GM23248 (cell line): ENCODE measurements around the gene ZC3H12C. TPM values are rescaled to one million over a fixed set of nuclear protein-coding genes. Genes with fewer than 3 reads are reported as not detected.

Source experiments
- DNase-seq: peaks from one replicate; pipeline ENCODE4 v3.0.0-alpha.2; 2015
- H2AFZ ChIP-seq: fragments of 200-600 bp; sonication (generic); 2 replicates; pipeline ENCODE4 v1.6.1; 2016; ENCODE audit warnings: antibody characterized with exemption
- H3F3A ChIP-seq: fragments of 200-600 bp; sonication (generic); 2 replicates; pipeline ENCODE4 v1.6.1; 2016; ENCODE audit warnings: mild to moderate bottlenecking, antibody characterized with exemption, mixed run types; ENCODE audit not compliant: insufficient read depth
- H3K27ac ChIP-seq: fragments of 200-600 bp; sonication (generic); 2 replicates; pipeline ENCODE4 v1.5.1; 2016; ENCODE audit warnings: mild to moderate bottlenecking
- H3K27me3 ChIP-seq: fragments of 200-600 bp; sonication (generic); replicated peaks from 2 replicates; pipeline ENCODE4 v1.6.1; 2016; ENCODE audit warnings: mild to moderate bottlenecking; ENCODE audit not compliant: insufficient read depth
- H3K36me3 ChIP-seq: fragments of 200-600 bp; sonication (generic); 2 replicates; pipeline ENCODE4 v1.6.1; 2016; ENCODE audit warnings: low read depth, mild to moderate bottlenecking
- H3K4me1 ChIP-seq: fragments of 200-600 bp; sonication (generic); 2 replicates; pipeline ENCODE4 v1.6.1; 2016; ENCODE audit warnings: mild to moderate bottlenecking; ENCODE audit not compliant: insufficient read depth
- H3K4me2 ChIP-seq: fragments of 200-600 bp; sonication (generic); one replicate; pipeline ENCODE4 v1.6.1; 2016; ENCODE audit warnings: mild to moderate bottlenecking; ENCODE audit not compliant: unreplicated experiment
- H3K4me3 ChIP-seq: fragments of 200-600 bp; sonication (generic); 2 replicates; pipeline ENCODE4 v1.5.1; 2016; ENCODE audit warnings: mild to moderate bottlenecking
- H3K79me2 ChIP-seq: fragments of 200-600 bp; sonication (generic); 2 replicates; pipeline ENCODE4 v1.6.1; 2016; ENCODE audit warnings: mild to moderate bottlenecking; ENCODE audit not compliant: insufficient read depth
- H3K9ac ChIP-seq: fragments of 200-600 bp; sonication (generic); 2 replicates; pipeline ENCODE4 v1.6.1; 2016; ENCODE audit warnings: mild to moderate bottlenecking
- H3K9me2 ChIP-seq: fragments of 200-600 bp; sonication (generic); 2 replicates; pipeline ENCODE4 v1.6.1; 2016; ENCODE audit warnings: mixed run types, mild to moderate bottlenecking, moderate library complexity; ENCODE audit not compliant: insufficient read depth
- H3K9me3 ChIP-seq: fragments of 200-600 bp; sonication (generic); one replicate; pipeline ENCODE4 v1.6.1; 2017; ENCODE audit warnings: low read depth
- H4K20me1 ChIP-seq: fragments of 200-600 bp; sonication (generic); 2 replicates; pipeline ENCODE4 v1.6.0; 2016; ENCODE audit not compliant: insufficient read depth
- EZH2 ChIP-seq: fragments of 200-600 bp; sonication (generic); IDR thresholded peaks from 2 replicates; pipeline ENCODE4 v1.6.1; 2018; ENCODE audit warnings: antibody characterized with exemption, mild to moderate bottlenecking; ENCODE audit not compliant: insufficient read depth, poor library complexity, severe bottlenecking
- EZH2phosphoT487 ChIP-seq: fragments of 200-600 bp; sonication (generic); IDR thresholded peaks from 2 replicates; pipeline ENCODE4 v1.6.1; 2018; ENCODE audit warnings: antibody characterized with exemption, moderate library complexity, mild to moderate bottlenecking, low read depth; ENCODE audit not compliant: insufficient read depth
- WGBS, 2 experiments: methylation state at CpG; one replicate each; pipeline ENCODE4 v1.1.6; 2015 to 2017; ENCODE audit warnings: low lambda C conversion rate in 2 of 2, low coverage in 1 of 2; ENCODE audit errors: missing lambda C conversion rate in 2 of 2; 5-methylcytosine and 5-hydroxymethylcytosine counted together
- in situ Hi-C: fragments of 300-500 bp; cut with MboI; formaldehyde crosslinking; loops from 2 replicates; pipeline ENCODE4 v1.15.0; 2020
- polyA plus RNA-seq: library from polyadenylated mRNA; unstranded; fragments of >200 nt; fragmentation: Nextera tagmentation; extraction: Ambion mirVana; gene quantifications from 2 replicates; pipeline ENCODE4 v1.2.1, GENCODE V29; 2016
- total RNA-seq: library from RNA; depleted of rRNA; stranded (reverse); fragments of >200 nt; shearing (Covaris generic); gene quantifications from 2 replicates; pipeline ENCODE4 v1.2.3, GENCODE V29; 2014

The ZC3H12C gene
- total and polyA plus RNA-seq, 2 experiments from 2014 or later, result 1.4 to 5.3 TPM

- H3K9me3 ChIP-seq, result no peaks in the 10 kb centered on the region
- H3K36me3 ChIP-seq, result no peaks in the 10 kb centered on the region
- WGBS, 2 experiments, result 90 to 93% methylated on average over 10 of the region's 10 CpGs
- no peak overlapping the region for H3K9ac ChIP-seq
- no peak overlapping the region for H2AFZ ChIP-seq
- peaks cover 11% of the 10 kb centered on the region; the same call in 1 of the 2 replicates for H3F3A ChIP-seq
- no peak overlapping the region for H3K27ac ChIP-seq
- peaks cover 18% of the 10 kb centered on the region for H3K4me1 ChIP-seq
- H3K79me2 ChIP-seq, result peaks cover 77% of the 10 kb centered on the region
- no peak for DNase-seq
- TF ChIP-seq EZH2, result no peak
- no peak for TF ChIP-seq EZH2phosphoT487
- in situ Hi-C loops, result no loop called here
- H3K4me2 ChIP-seq, result no peak overlapping the region
- no peaks in the 10 kb centered on the region for H4K20me1 ChIP-seq
- H3K27me3 ChIP-seq, result no peaks in the 10 kb centered on the region
- no peaks in the 10 kb centered on the region for H3K9me2 ChIP-seq
- H3K4me3 ChIP-seq, result no peak overlapping the region
These were observed 37.5 kb downstream of the ZC3H12C start for GRCh38 chr11:110130642-110131238.

- Histone ChIP-seq H3K27ac (no peak overlapping the region), H2AFZ (no peak overlapping the region), H3K4me3 (no peak overlapping the region), H3K36me3 (no peaks in the 10 kb centered on the region), H3K4me1 (peaks cover 18% of the 10 kb centered on the region), H3K79me2 (peaks cover 78% of the 10 kb centered on the region), H3K4me2 (no peak overlapping the region), H3F3A (peaks cover 11% of the 10 kb centered on the region; the same call in 1 of the 2 replicates), H3K9ac (no peak overlapping the region), H3K9me2 (no peaks in the 10 kb centered on the region), H3K27me3 (no peaks in the 10 kb centered on the region), H3K9me3 (no peaks in the 10 kb centered on the region), H4K20me1 (no peaks in the 10 kb centered on the region)
- in situ Hi-C loops, result no loop called here
- TF ChIP-seq EZH2 (no peak), EZH2phosphoT487 (no peak)
- no peak for DNase-seq
- 90 to 93% methylated on average over 6 of the region's 6 CpGs for WGBS, 2 experiments
These were observed 38.4 kb downstream of the ZC3H12C start for GRCh38 chr11:110131386-110132123.

GRCh38 chr11:110133160-110133559, 40.0 kb downstream of the ZC3H12C start:
- Histone ChIP-seq H3K9me2 (no peaks in the 10 kb centered on the region), H3K9ac (no peak overlapping the region), H3K9me3 (no peaks in the 10 kb centered on the region), H3K79me2 (peaks cover 82% of the 10 kb centered on the region), H4K20me1 (no peaks in the 10 kb centered on the region), H3K4me3 (no peak overlapping the region), H3K4me1 (peaks cover 8% of the 10 kb centered on the region), H3K27ac (no peak overlapping the region), H3F3A (peaks cover 5% of the 10 kb centered on the region; the same call in 1 of the 2 replicates), H2AFZ (no peak overlapping the region), H3K4me2 (no peak overlapping the region), H3K27me3 (no peaks in the 10 kb centered on the region), H3K36me3 (peaks cover 6% of the 10 kb centered on the region; the same call in 1 of the 2 replicates)
- in situ Hi-C loops, result no loop called here
- WGBS, 2 experiments, result 97 to 99% methylated on average over 2 of the region's 2 CpGs
- TF ChIP-seq EZH2phosphoT487 (no peak), EZH2 (no peak)
- DNase-seq, result no peak

GRCh38 chr11:110134110-110134509, 40.9 kb downstream of the ZC3H12C start:
- H3K79me2 ChIP-seq, result peaks cover 75% of the 10 kb centered on the region
- peaks cover 6% of the 10 kb centered on the region; the same call in 1 of the 2 replicates for H3K36me3 ChIP-seq
- no peak overlapping the region for H3K4me3 ChIP-seq
- H3K27ac ChIP-seq, result no peak overlapping the region
- no peaks in the 10 kb centered on the region for H3K9me2 ChIP-seq
- no peaks in the 10 kb centered on the region for H4K20me1 ChIP-seq
- WGBS, 2 experiments, result 89 to 91% methylated on average over 6 of the region's 6 CpGs
- TF ChIP-seq EZH2phosphoT487 (no peak), EZH2 (no peak)
- no peaks in the 10 kb centered on the region for H3K27me3 ChIP-seq
- H3K9me3 ChIP-seq, result no peaks in the 10 kb centered on the region
- no peak for DNase-seq
- no peak overlapping the region for H3K9ac ChIP-seq
- no peaks in the 10 kb centered on the region for H3K4me1 ChIP-seq
- in situ Hi-C loops, result no loop called here
- no peak overlapping the region for H2AFZ ChIP-seq
- no peak overlapping the region for H3K4me2 ChIP-seq
- no peaks in the 10 kb centered on the region for H3F3A ChIP-seq
